Stimulated activated CD8-positive, alpha-beta memory T cell treated with anti-CD3 and anti-CD28 coated beads, Interleukin-4, amount 100 ng/mL, for 1 hour (primary cell): ENCODE measurements around the gene PPP2R5C.
"Not testable (repeated sequence)": the region's sequence is repeated elsewhere in the genome, so short reads cannot be mapped to it uniquely, and the experiment has no call there.

Source experiments
- DNase-seq, 2 donors: peaks; one replicate each; pipeline ENCODE4 v3.0.0-alpha.2; 2020; ENCODE audit warnings: low read depth in 2 of 2, low spot score in 1 of 2

PPP2R5C gene

DNA sequence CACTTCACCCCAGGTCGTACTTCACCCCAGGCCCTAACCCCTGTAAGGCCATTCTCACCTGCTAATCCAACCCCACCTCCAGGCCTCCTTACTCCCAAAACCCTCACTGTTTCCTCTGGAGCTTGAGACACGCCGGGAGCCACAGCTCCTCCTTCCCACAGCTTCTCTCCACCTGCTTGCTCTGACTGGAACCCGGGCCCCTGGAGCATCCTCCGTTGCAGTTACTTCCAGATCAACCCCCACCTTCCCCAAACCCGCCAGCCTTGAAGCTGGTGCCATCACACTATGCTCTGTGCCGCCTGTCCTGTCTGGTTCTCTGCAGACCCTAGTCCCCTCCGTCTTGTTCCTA is 34.6 kb upstream of the PPP2R5C start:
- DNase-seq = no peak

GRCh38 chr14:101727611-101728366 is 33.7 kb upstream of the PPP2R5C start:
- no peak for DNase-seq

DNA sequence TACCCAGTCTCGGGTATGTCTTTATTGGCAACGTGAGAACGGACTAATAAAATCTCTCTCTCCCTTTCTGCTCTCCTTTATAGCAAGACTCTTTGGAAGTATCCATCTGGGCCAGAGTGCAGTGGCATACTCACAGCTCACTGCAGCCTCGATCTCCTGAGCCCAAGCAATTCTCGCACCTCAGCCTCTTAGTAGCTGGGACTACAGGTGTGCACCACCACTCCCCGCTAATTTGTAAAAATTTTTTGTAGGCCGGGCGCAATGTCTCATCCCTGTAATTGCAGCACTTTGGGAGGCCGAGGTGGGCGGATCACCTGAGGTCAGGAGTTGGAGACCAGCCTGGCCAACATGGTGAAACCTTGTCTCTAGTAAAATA is 33.2 kb upstream of the PPP2R5C start:
- DNase-seq = no peak

DNA sequence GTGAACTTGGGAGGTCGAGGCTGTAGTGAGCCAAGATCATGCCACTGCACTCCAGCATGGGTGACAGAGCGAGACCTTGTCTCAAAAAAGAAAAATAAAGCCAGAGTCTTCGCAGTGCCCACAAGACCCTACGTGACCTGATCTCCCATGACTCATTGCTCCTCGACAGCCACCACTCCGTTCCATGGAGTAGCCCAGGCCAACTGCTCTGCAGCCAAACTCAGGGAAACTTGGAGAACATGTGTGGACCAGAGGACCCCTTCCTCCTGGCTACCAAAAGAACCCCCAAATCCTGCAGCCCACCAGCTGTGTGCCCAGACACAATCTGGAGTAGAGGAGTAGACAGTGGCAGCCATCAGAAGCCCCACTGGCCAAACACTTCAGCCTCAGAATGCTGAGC is 32.1 kb upstream of the PPP2R5C start:
- DNase-seq = no peak

DNA sequence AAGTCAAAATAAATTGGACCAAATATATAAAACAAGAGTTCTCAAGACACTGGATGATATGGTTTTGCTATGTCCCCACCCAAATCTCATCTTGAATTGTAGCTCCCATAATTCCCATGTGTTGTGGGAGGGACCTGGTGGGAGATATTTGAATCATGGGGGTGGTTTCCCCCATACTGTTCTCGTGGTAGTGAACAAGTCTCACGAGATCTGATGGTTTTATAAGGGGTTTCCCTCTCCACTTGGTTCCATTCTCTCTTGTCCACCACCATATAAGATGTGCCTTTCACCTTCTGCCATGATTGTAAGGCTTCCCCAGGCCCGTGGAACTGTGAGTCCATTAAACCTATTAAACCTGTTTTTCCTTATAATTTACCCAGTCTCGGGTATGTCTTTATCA is 31.4 kb upstream of the PPP2R5C start:
- DNase-seq = not testable (repeated sequence)

- no peak for DNase-seq
These were observed 30.8 kb upstream of the PPP2R5C start for GRCh38 chr14:101730626-101731186.

DNA sequence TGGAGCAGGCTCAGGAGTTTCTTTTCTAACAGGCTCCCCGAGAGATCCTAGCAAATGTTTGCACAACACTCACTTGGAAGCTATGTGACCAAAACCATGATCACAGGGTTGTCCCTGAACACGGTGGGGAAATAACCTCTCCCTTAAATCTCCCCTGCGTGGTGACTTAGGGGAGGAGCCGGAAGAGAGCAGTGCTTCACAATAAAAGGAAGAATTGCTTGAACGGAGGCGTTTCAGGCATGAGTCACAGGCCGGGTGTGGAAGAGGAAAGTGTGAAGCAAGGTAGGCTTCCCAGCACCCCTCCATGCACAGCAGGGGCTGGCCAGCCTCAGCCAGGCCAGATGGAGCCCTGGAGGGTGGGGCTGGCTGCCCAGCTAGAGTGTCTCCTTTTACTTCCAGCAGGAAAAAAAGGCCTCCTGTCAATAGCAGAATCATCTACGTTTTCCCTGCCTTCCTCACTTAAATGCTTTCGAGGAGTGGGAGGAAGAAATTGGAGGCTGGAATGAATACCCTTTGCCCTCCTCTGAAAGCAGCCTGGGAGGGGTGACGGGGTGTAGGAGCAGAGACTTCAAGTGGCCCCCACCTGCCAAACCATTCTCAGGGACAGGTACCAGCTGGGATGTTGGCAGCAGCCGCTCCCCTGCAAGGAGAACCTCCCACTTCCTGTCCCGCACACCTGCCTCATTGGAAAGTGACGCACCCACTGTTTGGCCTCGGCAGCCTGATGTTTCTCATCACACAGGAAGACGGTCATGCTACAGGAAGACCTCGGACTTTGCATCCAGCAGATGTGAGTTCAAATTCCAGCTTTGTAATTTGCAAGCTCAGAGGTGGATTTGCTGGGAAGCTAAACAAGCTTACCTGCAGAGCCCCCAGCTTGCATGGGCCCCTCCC is 30.1 kb upstream of the PPP2R5C start:
- DNase-seq = peak; percentile 49 to 67

GRCh38 chr14:101732118-101732517 is 29.4 kb upstream of the PPP2R5C start:
- no peak for DNase-seq

- no peak for DNase-seq
These were observed 28.3 kb upstream of the PPP2R5C start for GRCh38 chr14:101733211-101733610.

- no peak for DNase-seq
These were observed 27.2 kb upstream of the PPP2R5C start for GRCh38 chr14:101734246-101734847.

- DNase-seq = no peak
These were observed 26.1 kb upstream of the PPP2R5C start for GRCh38 chr14:101735453-101735852.

DNA sequence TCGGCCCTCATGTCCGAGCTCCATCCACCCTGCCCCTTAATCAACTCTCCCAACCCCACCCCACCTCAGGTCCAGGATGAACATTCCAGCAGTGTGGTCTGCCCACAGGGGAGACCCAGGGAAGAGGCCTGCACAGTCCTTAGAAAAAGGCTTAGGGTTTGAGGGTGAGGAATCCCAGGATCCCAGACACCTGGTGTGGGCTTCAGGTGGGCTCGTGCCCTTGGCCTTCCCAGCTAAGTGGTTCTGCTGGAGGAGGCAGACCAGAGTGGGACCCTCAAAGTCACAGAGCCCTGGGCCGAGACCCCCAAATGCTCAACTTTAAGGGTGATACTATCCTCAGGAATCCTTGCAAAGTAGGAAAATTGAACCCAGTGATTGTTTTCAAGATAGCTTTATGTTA is 25.4 kb upstream of the PPP2R5C start:
- no peak for DNase-seq

DNA sequence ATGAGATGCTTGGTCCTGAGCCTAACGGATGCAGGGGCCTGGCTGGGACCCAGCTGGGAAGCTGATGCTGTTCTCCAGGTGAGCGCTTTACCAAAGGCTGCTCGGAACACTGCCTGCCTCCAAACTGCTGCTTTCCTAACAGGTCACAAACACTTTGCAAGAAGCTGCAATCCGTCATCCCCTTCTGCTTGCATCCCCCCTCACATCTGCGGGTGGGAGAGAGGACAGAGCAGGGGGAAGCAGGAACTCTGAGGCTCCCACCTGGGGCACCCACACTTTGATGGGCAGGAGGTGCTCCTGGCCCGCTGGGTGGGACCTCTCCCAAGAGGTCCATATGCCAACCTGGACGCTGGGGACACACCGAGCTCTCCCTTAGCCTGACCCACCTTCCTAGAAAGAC is 24.9 kb upstream of the PPP2R5C start:
- no peak for DNase-seq

DNA sequence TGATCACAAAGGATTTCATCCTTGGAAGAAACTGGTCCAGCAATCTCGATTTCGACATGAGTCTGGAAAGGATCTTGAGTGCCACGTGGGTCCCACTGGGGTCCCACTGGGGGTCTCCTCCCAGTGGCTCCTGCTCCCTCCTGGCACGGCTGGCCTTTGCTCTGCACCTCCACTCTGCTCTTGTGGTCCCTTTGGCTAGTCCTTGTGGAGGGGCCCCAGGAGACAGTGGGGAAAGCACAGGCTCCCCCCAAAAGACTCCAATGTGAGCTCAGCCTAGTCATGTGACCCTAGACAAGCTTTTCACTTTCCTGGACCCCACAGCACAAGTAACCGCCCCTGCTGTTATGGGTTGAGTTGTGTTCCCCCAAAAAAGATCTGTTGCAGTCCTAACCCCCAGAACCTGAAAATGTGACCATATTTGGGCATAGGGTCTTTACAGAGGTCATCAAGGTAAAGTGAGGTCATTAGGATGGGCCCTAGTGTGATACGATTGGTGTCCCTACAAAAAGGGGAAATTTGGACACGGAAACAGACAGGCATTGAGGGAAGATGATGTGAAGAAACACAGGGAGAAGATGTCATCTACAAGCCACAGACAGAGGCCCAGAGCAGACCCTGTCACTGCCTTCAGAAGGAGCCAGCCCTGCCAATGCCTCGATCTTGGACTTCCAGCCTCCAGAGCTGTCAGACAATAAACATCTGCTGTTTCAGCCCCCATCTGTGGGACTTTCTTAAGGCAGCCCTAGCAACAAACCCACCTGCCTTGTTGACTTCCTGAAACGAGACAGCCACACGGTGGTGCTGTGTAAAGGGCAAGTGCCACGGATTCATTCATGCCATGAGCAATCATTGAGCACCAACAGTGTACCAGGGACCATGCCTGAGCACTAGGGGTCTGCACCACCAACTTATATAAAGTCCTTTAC is 23.8 kb upstream of the PPP2R5C start:
- no peak for DNase-seq

DNA sequence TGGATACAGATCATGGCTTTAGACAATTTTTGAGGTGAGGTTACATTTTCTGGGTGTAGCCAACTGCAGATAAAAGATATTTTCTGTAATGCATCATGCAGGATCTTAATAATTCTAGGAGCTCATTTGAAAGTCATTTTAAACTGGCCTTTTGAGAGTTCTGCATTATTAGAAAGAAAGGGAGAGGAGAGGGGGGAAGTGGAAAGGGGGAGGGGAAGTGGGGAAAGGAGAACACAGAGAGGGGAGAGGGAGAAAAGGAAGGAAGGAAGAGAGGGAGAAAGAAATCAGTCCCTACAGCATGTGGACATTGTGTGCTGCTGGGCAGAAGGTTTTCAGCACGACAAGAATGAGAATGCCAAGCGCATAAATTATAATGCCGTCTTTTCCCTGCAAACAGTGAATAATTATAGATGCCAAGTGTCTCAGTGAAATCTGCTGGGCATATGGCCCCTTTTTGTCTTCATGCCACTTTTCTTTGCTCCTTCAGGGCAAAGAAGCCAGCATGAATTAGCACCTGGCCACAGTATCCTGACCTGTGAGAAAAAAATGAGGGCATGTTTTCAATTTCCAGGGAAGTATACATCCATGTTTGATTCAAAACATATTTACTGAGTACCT is 22.7 kb upstream of the PPP2R5C start:
- no peak for DNase-seq

- DNase-seq = no peak
These were observed 21.9 kb upstream of the PPP2R5C start for GRCh38 chr14:101739446-101740141.

DNA sequence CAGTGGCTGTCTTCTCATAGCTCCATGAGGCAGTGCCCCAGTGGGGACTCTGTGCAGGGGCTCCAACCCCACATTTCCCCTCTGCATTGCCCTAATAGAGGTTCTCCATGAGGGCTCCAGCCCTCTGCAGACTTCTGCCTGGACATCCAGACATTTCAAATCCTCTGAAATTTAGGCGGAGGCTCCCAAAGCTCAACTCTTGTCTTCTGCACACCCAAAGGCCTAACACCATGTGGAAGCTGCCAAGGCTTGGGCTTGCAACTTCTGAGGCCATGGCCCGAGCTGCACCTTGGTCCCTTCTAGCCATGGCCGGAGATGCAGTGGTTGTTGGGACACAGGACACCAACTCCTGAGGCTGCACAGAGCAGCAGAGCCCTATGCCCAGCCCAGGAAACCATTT is 20.5 kb upstream of the PPP2R5C start:
- no peak for DNase-seq

- DNase-seq = no peak
These were observed 17.8 kb upstream of the PPP2R5C start for GRCh38 chr14:101743701-101744100.

DNA sequence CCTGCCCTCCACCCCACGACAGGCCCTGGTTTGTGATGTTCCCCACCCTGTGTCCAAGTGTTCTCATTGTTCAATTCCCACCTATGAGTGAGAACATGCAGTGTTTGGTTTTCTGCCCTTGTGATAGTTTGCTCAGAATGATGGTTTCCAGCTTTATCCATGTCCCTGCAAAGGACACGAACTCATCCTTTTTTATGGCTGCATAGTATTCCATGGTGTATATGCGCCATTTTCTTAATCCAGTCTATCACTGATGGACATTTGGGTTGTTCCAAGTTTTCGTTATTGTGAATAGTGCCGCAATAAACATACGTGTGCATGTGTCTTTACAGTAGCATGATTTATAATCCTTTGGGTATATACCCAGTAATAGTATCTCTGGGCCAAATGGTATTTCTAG is 17.1 kb upstream of the PPP2R5C start:
- not testable (repeated sequence) for DNase-seq

- DNase-seq = not testable (repeated sequence)
These were observed 11.8 kb upstream of the PPP2R5C start for GRCh38 chr14:101749756-101750155.
